Thyroid gland (tissue), 4 donors: Measurements from ENCODE around the gene RAD18.

Source experiments
- CTCF ChIP-seq, 6 experiments: fragments of 200-600 bp in 3 of 6; fragments of 450-650 bp in 3 of 6; sonication (generic) in 3 of 6; IDR thresholded peaks; one replicate each; pipeline ENCODE4 v1.5.1; 2016 to 2019; ENCODE audit warnings: antibody characterized with exemption in 6 of 6, mild to moderate bottlenecking in 2 of 6, inconsistent platforms in 1 of 6, moderate library complexity in 1 of 6
- POLR2A ChIP-seq, 2 donors: fragments of 450-650 bp; IDR thresholded peaks; one replicate each; pipeline ENCODE4 v1.6.1; 2017; ENCODE audit warnings: antibody characterized with exemption in 2 of 2, mild to moderate bottlenecking in 2 of 2, moderate library complexity in 1 of 2

GRCh38 chr3:9012521-9012920 lies 49.2 kb upstream of the RAD18 start:
- TF ChIP-seq CTCF (IDR thresholded peaks at IDR 0.05), result no peak
- no peak for TF ChIP-seq POLR2A (IDR thresholded peaks at IDR 0.05)
